Gastroesophageal sphincter (tissue), 4 donors: ENCODE measurements around the gene NGDN. TPM values are rescaled to one million over a fixed set of nuclear protein-coding genes. Genes with fewer than 3 reads are reported as not detected.
A peak's percentile ranks its signal among the peaks of the same experiment; 100 is the strongest.
"Not testable (repeated sequence)": the region's sequence is repeated elsewhere in the genome, so short reads cannot be mapped to it uniquely, and the experiment has no call there.

ENCODE experiments used
- ATAC-seq: fragments of 150-250 bp; one replicate; pipeline ENCODE4 v1.9.1; 2016; ENCODE audit warnings: mild to moderate bottlenecking, moderate library complexity
- H3K27ac ChIP-seq, 4 donors: fragments of 200-600 bp; sonication (generic) in 3 of 4; 1 replicate in 3 of 4; 2 replicates in 1 of 4; pipeline ENCODE4 v1.5.1; 2016 to 2019
- H3K27me3 ChIP-seq: fragments of 200-600 bp; sonication (generic); one replicate; pipeline ENCODE4 v1.5.1; 2019
- H3K36me3 ChIP-seq, 2 donors: fragments of 200-600 bp; sonication (generic); one replicate each; pipeline ENCODE4 v1.5.1; 2019; ENCODE audit warnings: control low read depth in 1 of 2
- H3K4me1 ChIP-seq, 3 donors: fragments of 200-600 bp; sonication (generic); 1 replicate in 2 of 3; 2 replicates in 1 of 3; pipeline ENCODE4 v1.5.1; 2016 to 2019; ENCODE audit warnings: control low read depth in 2 of 3
- H3K4me3 ChIP-seq, 2 donors: fragments of 200-600 bp; sonication (generic); one replicate each; pipeline ENCODE4 v1.5.1; 2019; ENCODE audit warnings: mild to moderate bottlenecking in 1 of 2, moderate library complexity in 1 of 2
- H3K9me3 ChIP-seq, 3 donors: fragments of 200-600 bp; sonication (generic); one replicate each; pipeline ENCODE4 v1.5.1; 2017 to 2019; ENCODE audit warnings: control low read depth in 2 of 3
- CTCF ChIP-seq, 4 experiments: fragments of 200-600 bp in 2 of 4; fragments of 450-650 bp in 2 of 4; sonication (generic) in 1 of 4; IDR thresholded peaks; one replicate each; pipeline ENCODE4 v1.5.1; 2017 to 2019; ENCODE audit warnings: antibody characterized with exemption in 4 of 4, mild to moderate bottlenecking in 2 of 4, moderate library complexity in 2 of 4
- EP300 ChIP-seq: sonication (generic); formaldehyde crosslinking; IDR thresholded peaks from one replicate; pipeline ENCODE4 v1.6.1; 2017; ENCODE audit warnings: antibody characterized with exemption, mild to moderate bottlenecking
- POLR2A ChIP-seq, 2 donors: fragments of 450-650 bp; IDR thresholded peaks; one replicate each; pipeline ENCODE4 v1.6.1; 2017; ENCODE audit warnings: antibody characterized with exemption in 2 of 2, mild to moderate bottlenecking in 2 of 2, moderate library complexity in 1 of 2
- POLR2AphosphoS5 ChIP-seq: sonication (generic); formaldehyde crosslinking; IDR thresholded peaks from one replicate; pipeline ENCODE4 v1.6.1; 2017; ENCODE audit warnings: antibody characterized with exemption
- WGBS, 2 donors: methylation state at CpG; one replicate each; pipeline ENCODE4 v1.1.5; 2018; ENCODE audit warnings: low coverage in 1 of 2; 5-methylcytosine and 5-hydroxymethylcytosine counted together
- total RNA-seq, 4 donors: library from RNA; depleted of rRNA; stranded (reverse); fragments of >200 nt; gene quantifications; one replicate each; pipeline ENCODE4 v1.1.0, GENCODE V29; 2016

The NGDN gene
- 10 to 100 TPM; 22.0 to 47.1 (median 38.1) TPM for total RNA-seq

- H3K4me1 ChIP-seq: peaks cover 3 to 19% (median 3%) of the 10 kb centered on the region in 3 donors
- 2 to 6% methylated on average over 14 to 32 of the region's 41 CpGs for WGBS, 2 donors
- H3K4me3 ChIP-seq: peak within 1 kb of the TSS; percentile 80 to 98
- H3K36me3 ChIP-seq: peaks cover 3 to 36% of the 10 kb centered on the region in 2 donors
- H3K27me3 ChIP-seq: no peaks in the 10 kb centered on the region
- H3K27ac ChIP-seq: peak within 1 kb of the TSS; percentile 83 to 92 (median 88)
- no peaks in the 10 kb centered on the region for H3K9me3 ChIP-seq
- TF ChIP-seq CTCF (IDR thresholded peaks at IDR 0.05): peak; percentile 64 to 95 (median 88)
- peak; percentile 42 to 63 for TF ChIP-seq POLR2A (IDR thresholded peaks at IDR 0.05)
- no peak for TF ChIP-seq EP300
- TF ChIP-seq POLR2AphosphoS5: peak; percentile 89
- ATAC-seq: peak; percentile 98
These were observed at the start of gene NGDN for GRCh38 chr14:23469127-23469905. Gene NGDN (plus strand): TSS chr14:23469703. CDS start chr14:23469716, 13 bp downstream.

GRCh38 chr14:23421594-23421993 lies 47.9 kb upstream of the NGDN start:
- TF ChIP-seq CTCF (IDR thresholded peaks at IDR 0.05): no peak
- no peak for TF ChIP-seq POLR2AphosphoS5
- no peak for TF ChIP-seq POLR2A (IDR thresholded peaks at IDR 0.05)
- TF ChIP-seq EP300: no peak
- ATAC-seq: no peak
- H3K27ac ChIP-seq: no peak overlapping the region
- H3K9me3 ChIP-seq: no peaks in the 10 kb centered on the region
- H3K4me1 ChIP-seq: no peaks in the 10 kb centered on the region
- peaks cover 7% of the 10 kb centered on the region for H3K27me3 ChIP-seq
- H3K36me3 ChIP-seq: no peaks in the 10 kb centered on the region
- H3K4me3 ChIP-seq: no peak overlapping the region

- no peak for TF ChIP-seq CTCF (IDR thresholded peaks at IDR 0.05)
- no peak for TF ChIP-seq POLR2A (IDR thresholded peaks at IDR 0.05)
- no peak for TF ChIP-seq EP300
- no peak for TF ChIP-seq POLR2AphosphoS5
- no peaks in the 10 kb centered on the region for H3K36me3 ChIP-seq
- H3K27me3 ChIP-seq: peaks cover 1% of the 10 kb centered on the region
- no peaks in the 10 kb centered on the region for H3K4me1 ChIP-seq
- H3K27ac ChIP-seq: no peak overlapping the region
- ATAC-seq: no peak
- 92% methylated on average over 6 of the region's 6 CpGs; no CpG with 5 or more reads in 1 of the 2 donors for WGBS, 2 donors
- no peak overlapping the region for H3K4me3 ChIP-seq
- H3K9me3 ChIP-seq: no peaks in the 10 kb centered on the region
These were observed 45.8 kb upstream of the NGDN start for GRCh38 chr14:23423657-23424056.

GRCh38 chr14:23425169-23425568 lies 44.3 kb upstream of the NGDN start:
- Histone ChIP-seq H3K36me3 (no peaks in the 10 kb centered on the region), H3K27ac (no peak overlapping the region), H3K9me3 (no peaks in the 10 kb centered on the region), H3K4me3 (no peak overlapping the region), H3K27me3 (peaks cover 7% of the 10 kb centered on the region), H3K4me1 (no peaks in the 10 kb centered on the region)
- TF ChIP-seq EP300: no peak
- TF ChIP-seq CTCF (IDR thresholded peaks at IDR 0.05): no peak
- no peak for TF ChIP-seq POLR2AphosphoS5
- TF ChIP-seq POLR2A (IDR thresholded peaks at IDR 0.05): no peak
- WGBS, 2 donors: 60% methylated on average over 2 of the region's 10 CpGs; no CpG with 5 or more reads in 1 of the 2 donors
- no peak for ATAC-seq

GRCh38 chr14:23425798-23426197 lies 43.7 kb upstream of the NGDN start:
- H3K4me1 ChIP-seq, H3K4me3 ChIP-seq, ATAC-seq, H3K27ac ChIP-seq, H3K36me3 ChIP-seq, H3K27me3 ChIP-seq, H3K9me3 ChIP-seq: not testable (repeated sequence)
- WGBS, 2 donors: no CpG with 5 or more reads among the region's 6 CpGs
